ENCODE measurements around the gene GUCA2A. TPM values are rescaled to one million over a fixed set of nuclear protein-coding genes. Genes with fewer than 3 reads are reported as not detected.

The GUCA2A gene
- total and polyA plus RNA-seq, 2 of the 8 experiments (the other 6 are each of a cell fraction or from before 2014, with no cell fraction given), result not detected

- TF ChIP-seq, protein P1, sequence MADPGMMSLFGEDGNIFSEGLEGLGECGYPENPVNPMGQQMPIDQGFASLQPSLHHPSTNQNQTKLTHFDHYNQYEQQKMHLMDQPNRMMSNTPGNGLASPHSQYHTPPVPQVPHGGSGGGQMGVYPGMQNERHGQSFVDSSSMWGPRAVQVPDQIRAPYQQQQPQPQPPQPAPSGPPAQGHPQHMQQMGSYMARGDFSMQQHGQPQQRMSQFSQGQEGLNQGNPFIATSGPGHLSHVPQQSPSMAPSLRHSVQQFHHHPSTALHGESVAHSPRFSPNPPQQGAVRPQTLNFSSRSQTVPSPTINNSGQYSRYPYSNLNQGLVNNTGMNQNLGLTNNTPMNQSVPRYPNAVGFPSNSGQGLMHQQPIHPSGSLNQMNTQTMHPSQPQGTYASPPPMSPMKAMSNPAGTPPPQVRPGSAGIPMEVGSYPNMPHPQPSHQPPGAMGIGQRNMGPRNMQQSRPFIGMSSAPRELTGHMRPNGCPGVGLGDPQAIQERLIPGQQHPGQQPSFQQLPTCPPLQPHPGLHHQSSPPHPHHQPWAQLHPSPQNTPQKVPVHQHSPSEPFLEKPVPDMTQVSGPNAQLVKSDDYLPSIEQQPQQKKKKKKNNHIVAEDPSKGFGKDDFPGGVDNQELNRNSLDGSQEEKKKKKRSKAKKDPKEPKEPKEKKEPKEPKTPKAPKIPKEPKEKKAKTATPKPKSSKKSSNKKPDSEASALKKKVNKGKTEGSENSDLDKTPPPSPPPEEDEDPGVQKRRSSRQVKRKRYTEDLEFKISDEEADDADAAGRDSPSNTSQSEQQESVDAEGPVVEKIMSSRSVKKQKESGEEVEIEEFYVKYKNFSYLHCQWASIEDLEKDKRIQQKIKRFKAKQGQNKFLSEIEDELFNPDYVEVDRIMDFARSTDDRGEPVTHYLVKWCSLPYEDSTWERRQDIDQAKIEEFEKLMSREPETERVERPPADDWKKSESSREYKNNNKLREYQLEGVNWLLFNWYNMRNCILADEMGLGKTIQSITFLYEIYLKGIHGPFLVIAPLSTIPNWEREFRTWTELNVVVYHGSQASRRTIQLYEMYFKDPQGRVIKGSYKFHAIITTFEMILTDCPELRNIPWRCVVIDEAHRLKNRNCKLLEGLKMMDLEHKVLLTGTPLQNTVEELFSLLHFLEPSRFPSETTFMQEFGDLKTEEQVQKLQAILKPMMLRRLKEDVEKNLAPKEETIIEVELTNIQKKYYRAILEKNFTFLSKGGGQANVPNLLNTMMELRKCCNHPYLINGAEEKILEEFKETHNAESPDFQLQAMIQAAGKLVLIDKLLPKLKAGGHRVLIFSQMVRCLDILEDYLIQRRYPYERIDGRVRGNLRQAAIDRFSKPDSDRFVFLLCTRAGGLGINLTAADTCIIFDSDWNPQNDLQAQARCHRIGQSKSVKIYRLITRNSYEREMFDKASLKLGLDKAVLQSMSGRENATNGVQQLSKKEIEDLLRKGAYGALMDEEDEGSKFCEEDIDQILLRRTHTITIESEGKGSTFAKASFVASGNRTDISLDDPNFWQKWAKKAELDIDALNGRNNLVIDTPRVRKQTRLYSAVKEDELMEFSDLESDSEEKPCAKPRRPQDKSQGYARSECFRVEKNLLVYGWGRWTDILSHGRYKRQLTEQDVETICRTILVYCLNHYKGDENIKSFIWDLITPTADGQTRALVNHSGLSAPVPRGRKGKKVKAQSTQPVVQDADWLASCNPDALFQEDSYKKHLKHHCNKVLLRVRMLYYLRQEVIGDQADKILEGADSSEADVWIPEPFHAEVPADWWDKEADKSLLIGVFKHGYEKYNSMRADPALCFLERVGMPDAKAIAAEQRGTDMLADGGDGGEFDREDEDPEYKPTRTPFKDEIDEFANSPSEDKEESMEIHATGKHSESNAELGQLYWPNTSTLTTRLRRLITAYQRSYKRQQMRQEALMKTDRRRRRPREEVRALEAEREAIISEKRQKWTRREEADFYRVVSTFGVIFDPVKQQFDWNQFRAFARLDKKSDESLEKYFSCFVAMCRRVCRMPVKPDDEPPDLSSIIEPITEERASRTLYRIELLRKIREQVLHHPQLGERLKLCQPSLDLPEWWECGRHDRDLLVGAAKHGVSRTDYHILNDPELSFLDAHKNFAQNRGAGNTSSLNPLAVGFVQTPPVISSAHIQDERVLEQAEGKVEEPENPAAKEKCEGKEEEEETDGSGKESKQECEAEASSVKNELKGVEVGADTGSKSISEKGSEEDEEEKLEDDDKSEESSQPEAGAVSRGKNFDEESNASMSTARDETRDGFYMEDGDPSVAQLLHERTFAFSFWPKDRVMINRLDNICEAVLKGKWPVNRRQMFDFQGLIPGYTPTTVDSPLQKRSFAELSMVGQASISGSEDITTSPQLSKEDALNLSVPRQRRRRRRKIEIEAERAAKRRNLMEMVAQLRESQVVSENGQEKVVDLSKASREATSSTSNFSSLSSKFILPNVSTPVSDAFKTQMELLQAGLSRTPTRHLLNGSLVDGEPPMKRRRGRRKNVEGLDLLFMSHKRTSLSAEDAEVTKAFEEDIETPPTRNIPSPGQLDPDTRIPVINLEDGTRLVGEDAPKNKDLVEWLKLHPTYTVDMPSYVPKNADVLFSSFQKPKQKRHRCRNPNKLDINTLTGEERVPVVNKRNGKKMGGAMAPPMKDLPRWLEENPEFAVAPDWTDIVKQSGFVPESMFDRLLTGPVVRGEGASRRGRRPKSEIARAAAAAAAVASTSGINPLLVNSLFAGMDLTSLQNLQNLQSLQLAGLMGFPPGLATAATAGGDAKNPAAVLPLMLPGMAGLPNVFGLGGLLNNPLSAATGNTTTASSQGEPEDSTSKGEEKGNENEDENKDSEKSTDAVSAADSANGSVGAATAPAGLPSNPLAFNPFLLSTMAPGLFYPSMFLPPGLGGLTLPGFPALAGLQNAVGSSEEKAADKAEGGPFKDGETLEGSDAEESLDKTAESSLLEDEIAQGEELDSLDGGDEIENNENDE (IDR thresholded peaks at IDR 0.05; ENCODE audit: insufficient replicate concordance, low read length), result no peak
- TF ChIP-seq CREB1 (IDR thresholded peaks at IDR 0.05) (no peak), POLR2AphosphoS5 (IDR thresholded peaks at IDR 0.05; ENCODE audit: low read depth, low read length) (no peak), USF2 (IDR thresholded peaks at IDR 0.05; ENCODE audit: low read length) (no peak), TAF7 (optimal IDR thresholded peaks at IDR 0.05; ENCODE audit: borderline replicate concordance, low read depth, low read length) (no peak), TBP (IDR thresholded peaks at IDR 0.05; ENCODE audit: low read depth, low read length) (no peak)
These were observed 20.4 kb downstream of the GUCA2A start (continued) for GRCh38 chr1:42143896-42144710.

All from H1 (cell line).